Heart left ventricle (tissue), 13 donors: ENCODE results near the gene CIAO3.

Experiments used
- POLR2A ChIP-seq, 2 donors: fragments of 450-650 bp; IDR thresholded peaks; one replicate each; pipeline ENCODE4 v1.6.1; 2017; ENCODE audit warnings: antibody characterized with exemption in 2 of 2, mild to moderate bottlenecking in 2 of 2, moderate library complexity in 2 of 2
- TF ChIP-seq, protein P1 (sequence below), 12 donors: fragments of 200-600 bp; sonication (generic) in 4 of 12; IDR thresholded peaks; one replicate each; pipeline versions ENCODE4 v1.5.0 to v1.8.0; 2018 to 2022; ENCODE audit warnings: antibody characterized with exemption in 12 of 12, mild to moderate bottlenecking in 5 of 12
- donor health status: ischemic (EF 13 %, LVEDD 7.1; RV severe dilation, severe dysfunction).
- donor health status: DM: no; HTN: yes; CAD: no.
- donor health status: DM: no; HTN: no; CAD: no.
- donor health status: ischemic (EF 25% LVEDD 6.9; RV normal size, moderate dysfunction).
- donor health status: ischemic (EF 25% LVEDD 5.7; RV mildly dilated, moderate dysfunction).
- donor health status: ischemic (EF 35%, LVEDD 5.7; RV mildly dilated, moderate dysfunction).
- donor health status: nonischemic (EF 11% LVEDD 7.7; RV severe dilation, severe dysfunction).
- donor health status: DM: yes; HTN: yes; CAD: no.
- donor health status: PGD.
- donor health status: ischemic (EF 29% LVEDD 5.4; RV normal size, mild dysfunction).
- donor health status: nonischemic (EF 23%, LVEDD 6.1; RV moderate dilation, normal function).

DNA sequence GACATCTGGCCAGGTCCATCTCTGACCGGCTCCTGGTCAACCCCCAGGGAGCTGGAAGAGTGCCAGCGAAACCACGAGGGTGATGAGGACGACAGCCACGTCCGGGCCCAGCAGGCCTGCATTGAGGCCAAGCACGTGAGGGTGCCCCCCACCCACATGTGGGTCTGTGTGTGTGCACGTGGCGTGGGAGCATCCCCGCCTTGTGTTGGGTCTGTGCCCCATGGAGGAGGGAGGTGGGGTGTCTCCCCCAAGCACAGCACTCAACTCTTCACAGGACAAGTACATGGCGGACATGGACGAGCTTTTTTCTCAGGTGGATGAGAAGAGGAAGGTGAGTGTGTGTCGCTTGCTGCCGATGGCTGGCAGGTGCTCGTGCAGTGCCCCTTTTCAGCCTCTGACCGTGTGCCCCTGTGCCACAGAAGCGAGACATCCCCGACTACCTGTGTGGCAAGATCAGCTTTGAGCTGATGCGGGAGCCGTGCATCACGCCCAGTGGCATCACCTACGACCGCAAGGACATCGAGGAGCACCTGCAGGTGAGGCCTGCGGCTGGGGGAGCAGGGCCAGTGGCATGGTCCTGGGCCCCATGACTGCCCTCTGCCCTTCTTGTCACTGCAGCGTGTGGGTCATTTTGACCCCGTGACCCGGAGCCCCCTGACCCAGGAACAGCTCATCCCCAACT is 58.9 kb downstream of the CIAO3 start:
- no peak for TF ChIP-seq POLR2A (IDR thresholded peaks at IDR 0.05)
- TF ChIP-seq, protein P1, sequence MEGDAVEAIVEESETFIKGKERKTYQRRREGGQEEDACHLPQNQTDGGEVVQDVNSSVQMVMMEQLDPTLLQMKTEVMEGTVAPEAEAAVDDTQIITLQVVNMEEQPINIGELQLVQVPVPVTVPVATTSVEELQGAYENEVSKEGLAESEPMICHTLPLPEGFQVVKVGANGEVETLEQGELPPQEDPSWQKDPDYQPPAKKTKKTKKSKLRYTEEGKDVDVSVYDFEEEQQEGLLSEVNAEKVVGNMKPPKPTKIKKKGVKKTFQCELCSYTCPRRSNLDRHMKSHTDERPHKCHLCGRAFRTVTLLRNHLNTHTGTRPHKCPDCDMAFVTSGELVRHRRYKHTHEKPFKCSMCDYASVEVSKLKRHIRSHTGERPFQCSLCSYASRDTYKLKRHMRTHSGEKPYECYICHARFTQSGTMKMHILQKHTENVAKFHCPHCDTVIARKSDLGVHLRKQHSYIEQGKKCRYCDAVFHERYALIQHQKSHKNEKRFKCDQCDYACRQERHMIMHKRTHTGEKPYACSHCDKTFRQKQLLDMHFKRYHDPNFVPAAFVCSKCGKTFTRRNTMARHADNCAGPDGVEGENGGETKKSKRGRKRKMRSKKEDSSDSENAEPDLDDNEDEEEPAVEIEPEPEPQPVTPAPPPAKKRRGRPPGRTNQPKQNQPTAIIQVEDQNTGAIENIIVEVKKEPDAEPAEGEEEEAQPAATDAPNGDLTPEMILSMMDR (IDR thresholded peaks at IDR 0.05): no peak
